WTC11 (cell line): ENCODE data around the gene SLC24A4. TPM values are rescaled to one million over a fixed set of nuclear protein-coding genes. Genes with fewer than 3 reads are reported as not detected.

ENCODE experiments used
- ATAC-seq: fragments of 200-7000 bp; cut with Tn5 transposase; 2 replicates; pipeline ENCODE4 v1.10.0; 2021; ENCODE audit warnings: mild to moderate bottlenecking, moderate library complexity
- CTCF ChIA-PET: fragments of 300-600 bp; sonication (Branson Sonifier 250); formaldehyde crosslinking; loops from one replicate; lab custom pipeline; 2021; ENCODE audit warnings: antibody characterized with exemption; lab: Charles Lee
- POLR2A ChIA-PET: fragments of 350-600 bp; sonication (Branson Sonifier 250); formaldehyde crosslinking; loops from one replicate; lab custom pipeline; 2021; ENCODE audit warnings: antibody characterized with exemption; lab: Charles Lee
- DNase-seq: peaks from one replicate; pipeline ENCODE4 v3.0.0; 2021; ENCODE audit warnings: low spot score
- H3K27ac Mint-ChIP-seq: 2 replicates; pipeline ENCODE4 v1.8.0; 2021; ENCODE audit warnings: mixed read lengths
- H3K27me3 Mint-ChIP-seq: 2 replicates; pipeline ENCODE4 v1.8.0; 2021; ENCODE audit warnings: low read depth, mild to moderate bottlenecking, moderate library complexity, mixed read lengths
- H3K36me3 Mint-ChIP-seq: 2 replicates; pipeline ENCODE4 v1.8.0; 2021; ENCODE audit warnings: mixed read lengths
- H3K4me1 Mint-ChIP-seq: 2 replicates; pipeline ENCODE4 v1.8.0; 2022; ENCODE audit warnings: mixed read lengths
- H3K4me3 Mint-ChIP-seq: 2 replicates; pipeline ENCODE4 v1.8.0; 2021; ENCODE audit warnings: mild to moderate bottlenecking, moderate library complexity, mixed read lengths
- H3K9me3 Mint-ChIP-seq: 2 replicates; pipeline ENCODE4 v1.8.0; 2021; ENCODE audit warnings: mixed read lengths
- ARID4B ChIP-seq: sonication (generic); formaldehyde crosslinking; IDR thresholded peaks from 2 replicates; pipeline ENCODE4 v1.8.0; 2023; ENCODE audit warnings: missing genetic modification reagents, mild to moderate bottlenecking, borderline replicate concordance
- CDX4 ChIP-seq: fragments of 250-450 bp; sonication (Bioruptor Pico); IDR thresholded peaks from 2 replicates; pipeline ENCODE4 v1.9.0; 2021; ENCODE audit warnings: moderate library complexity, mild to moderate bottlenecking, inconsistent platforms, borderline replicate concordance
- CREB1 ChIP-seq: sonication (generic); formaldehyde crosslinking; IDR thresholded peaks from 2 replicates; pipeline ENCODE4 v1.8.0; 2023; ENCODE audit warnings: mild to moderate bottlenecking, missing genetic modification reagents
- CREM ChIP-seq: sonication (generic); formaldehyde crosslinking; IDR thresholded peaks from 2 replicates; pipeline ENCODE4 v1.8.1; 2022; ENCODE audit warnings: mild to moderate bottlenecking, missing genetic modification reagents, moderate library complexity
- CTCF ChIP-seq: fragments of 200-600 bp; IDR thresholded peaks from 2 replicates; pipeline ENCODE4 v1.8.0; 2022; ENCODE audit warnings: antibody characterized with exemption
- E2F4 ChIP-seq: sonication (generic); formaldehyde crosslinking; IDR thresholded peaks from 2 replicates; pipeline ENCODE4 v1.8.1; 2022; ENCODE audit warnings: low read depth, mild to moderate bottlenecking, moderate library complexity, missing genetic modification reagents, borderline replicate concordance
- ESRRA ChIP-seq: sonication (generic); formaldehyde crosslinking; IDR thresholded peaks from 2 replicates; pipeline ENCODE4 v1.8.1; 2022; ENCODE audit warnings: mild to moderate bottlenecking, missing genetic modification reagents, borderline replicate concordance
- ETV6 ChIP-seq: sonication (generic); formaldehyde crosslinking; IDR thresholded peaks from 2 replicates; pipeline ENCODE4 v1.8.1; 2022; ENCODE audit warnings: mild to moderate bottlenecking, missing genetic modification reagents
- FOXK1 ChIP-seq: sonication (generic); formaldehyde crosslinking; IDR thresholded peaks from 2 replicates; pipeline ENCODE4 v1.8.0; 2022; ENCODE audit warnings: mild to moderate bottlenecking, moderate library complexity, missing genetic modification reagents
- FOXP4 ChIP-seq: sonication (generic); formaldehyde crosslinking; IDR thresholded peaks from 2 replicates; pipeline ENCODE4 v1.8.0; 2022; ENCODE audit warnings: mild to moderate bottlenecking, missing genetic modification reagents
- NFE2L1 ChIP-seq: sonication (generic); formaldehyde crosslinking; IDR thresholded peaks from 2 replicates; pipeline ENCODE4 v1.8.1; 2023; ENCODE audit warnings: missing genetic modification reagents
- TEAD1 ChIP-seq: sonication (generic); formaldehyde crosslinking; IDR thresholded peaks from 2 replicates; pipeline ENCODE4 v1.8.0; 2022; ENCODE audit warnings: mild to moderate bottlenecking, missing genetic modification reagents
- USF1 ChIP-seq: sonication (generic); formaldehyde crosslinking; IDR thresholded peaks from 2 replicates; pipeline ENCODE4 v1.8.0; 2022; ENCODE audit warnings: mild to moderate bottlenecking, missing genetic modification reagents
- ZNF219 ChIP-seq: sonication (generic); formaldehyde crosslinking; IDR thresholded peaks from 2 replicates; pipeline ENCODE4 v1.8.0; 2023; ENCODE audit warnings: missing genetic modification reagents, mild to moderate bottlenecking, borderline replicate concordance
- ZNF263 ChIP-seq: sonication (generic); formaldehyde crosslinking; IDR thresholded peaks from 2 replicates; pipeline ENCODE4 v1.8.1; 2022; ENCODE audit warnings: low read depth, mild to moderate bottlenecking, moderate library complexity, missing genetic modification reagents
- total RNA-seq: library from RNA; stranded (reverse); gene quantifications from 3 replicates; pipeline ENCODE4 v1.2.3, GENCODE V29; 2021
- TF ChIP-seq, protein P1 (sequence below): fragments of 250-450 bp; sonication (Bioruptor Pico); IDR thresholded peaks from 2 replicates; pipeline ENCODE4 v1.9.0; 2021; ENCODE audit warnings: mild to moderate bottlenecking
- TF ChIP-seq, protein P2 (sequence below): sonication (generic); formaldehyde crosslinking; IDR thresholded peaks from 2 replicates; pipeline ENCODE4 v1.8.1; 2022; ENCODE audit warnings: mild to moderate bottlenecking, moderate library complexity, missing genetic modification reagents

Gene SLC24A4
- total RNA-seq, 1 experiment from 2014 or later, result 0.90 TPM

- DNase-seq (no peak), ATAC-seq (peak; percentile 62)
- Mint-ChIP-seq H3K4me1 (peaks cover 11% of the 10 kb centered on the region), H3K27ac (no peak overlapping the region), H3K36me3 (no peaks in the 10 kb centered on the region), H3K9me3 (no peaks in the 10 kb centered on the region), H3K4me3 (no peak overlapping the region), H3K27me3 (no peaks in the 10 kb centered on the region; the same call in 1 of the 2 replicates)
- TF ChIP-seq CREB1 (no peak), ARID4B (CRISPR knock-in tag) (no peak), ZNF263 (CRISPR knock-in tag) (peak; percentile 79)
- CTCF ChIA-PET, result no interaction called here
- POLR2A ChIA-PET, result no interaction called here
Measured at GRCh38 chr14:92487513-92488133, 164.7 kb downstream of the SLC24A4 start.

DNA sequence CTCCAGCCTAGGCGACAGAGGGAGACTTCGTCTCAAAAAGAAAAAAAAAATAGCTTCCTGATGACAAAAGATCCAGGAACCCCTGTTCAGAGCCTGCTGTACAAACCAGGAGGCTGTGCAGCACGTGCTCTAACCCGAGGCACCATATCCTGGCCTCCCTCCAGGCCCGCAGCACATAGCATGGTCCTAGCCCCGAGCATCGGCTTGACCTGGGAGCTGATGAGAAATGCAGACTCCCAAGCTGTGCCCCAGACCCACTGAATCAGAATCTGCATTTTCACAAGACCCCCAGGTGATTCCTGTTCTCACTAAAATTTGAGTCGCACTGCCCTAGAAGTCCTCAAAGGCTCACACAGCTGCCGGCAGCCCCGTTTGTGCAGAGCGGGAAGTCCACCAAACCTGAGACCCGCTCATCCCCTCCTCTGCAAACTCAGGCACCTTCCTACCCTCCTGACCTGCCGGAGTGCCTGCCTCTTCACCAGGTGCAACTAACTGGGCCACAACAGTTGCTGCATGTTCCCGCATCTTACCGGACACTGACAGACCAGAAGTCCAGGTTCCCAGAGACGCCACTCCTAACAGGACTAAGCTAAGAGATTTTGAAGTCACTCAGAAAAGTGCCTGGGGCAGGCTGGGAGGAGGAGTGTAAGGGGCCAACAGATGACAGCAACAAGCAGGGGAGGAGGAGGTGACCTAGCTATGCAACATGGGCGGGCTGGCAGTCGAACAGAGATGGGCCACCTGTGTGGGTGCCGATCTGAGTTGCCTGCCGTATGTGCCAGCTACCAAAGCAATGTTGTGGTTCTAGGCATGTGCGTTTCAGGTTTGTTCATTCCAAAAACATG, 166.7 kb downstream of the SLC24A4 start:
- no peak for DNase-seq
- no peak overlapping the region for H3K27ac Mint-ChIP-seq
- peaks cover 11% of the 10 kb centered on the region for H3K4me1 Mint-ChIP-seq
- POLR2A ChIA-PET, result no interaction called here
- no peaks in the 10 kb centered on the region; the same call in 1 of the 2 replicates for H3K27me3 Mint-ChIP-seq
- H3K9me3 Mint-ChIP-seq, result no peaks in the 10 kb centered on the region
- CTCF ChIA-PET, result interaction anchor here (1.3 kb wide), 1 partner anchor 21 kb away, joined by 3 read pairs; no protein-coding TSS in a partner anchor
- H3K36me3 Mint-ChIP-seq, result no peaks in the 10 kb centered on the region
- ATAC-seq, result no peak
- no peak overlapping the region for H3K4me3 Mint-ChIP-seq
- TF ChIP-seq NFE2L1 (CRISPR knock-in tag), result no peak
- TF ChIP-seq CDX4 (CRISPR knock-in tag), result no peak
- no peak for TF ChIP-seq ESRRA (CRISPR knock-in tag)
- TF ChIP-seq ZNF219 (CRISPR knock-in tag), result no peak
- TF ChIP-seq, protein P1, sequence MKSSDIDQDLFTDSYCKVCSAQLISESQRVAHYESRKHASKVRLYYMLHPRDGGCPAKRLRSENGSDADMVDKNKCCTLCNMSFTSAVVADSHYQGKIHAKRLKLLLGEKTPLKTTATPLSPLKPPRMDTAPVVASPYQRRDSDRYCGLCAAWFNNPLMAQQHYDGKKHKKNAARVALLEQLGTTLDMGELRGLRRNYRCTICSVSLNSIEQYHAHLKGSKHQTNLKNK (CRISPR knock-in tag), result no peak
- no peak for TF ChIP-seq FOXK1
- no peak for TF ChIP-seq USF1 (CRISPR knock-in tag)
- no peak for TF ChIP-seq ETV6 (CRISPR knock-in tag)
- TF ChIP-seq CREM (CRISPR knock-in tag), result no peak
- no peak for TF ChIP-seq FOXP4
- no peak for TF ChIP-seq TEAD1 (CRISPR knock-in tag)
- TF ChIP-seq E2F4 (CRISPR knock-in tag), result no peak
- TF ChIP-seq CTCF, result no peak
- TF ChIP-seq, protein P2, sequence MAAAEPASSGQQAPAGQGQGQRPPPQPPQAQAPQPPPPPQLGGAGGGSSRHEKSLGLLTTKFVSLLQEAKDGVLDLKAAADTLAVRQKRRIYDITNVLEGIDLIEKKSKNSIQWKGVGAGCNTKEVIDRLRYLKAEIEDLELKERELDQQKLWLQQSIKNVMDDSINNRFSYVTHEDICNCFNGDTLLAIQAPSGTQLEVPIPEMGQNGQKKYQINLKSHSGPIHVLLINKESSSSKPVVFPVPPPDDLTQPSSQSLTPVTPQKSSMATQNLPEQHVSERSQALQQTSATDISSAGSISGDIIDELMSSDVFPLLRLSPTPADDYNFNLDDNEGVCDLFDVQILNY, result no peak
